Large intestine (tissue), 3 donors: ENCODE results near the gene ALAD. TPM values are rescaled to one million over a fixed set of nuclear protein-coding genes. Genes with fewer than 3 reads are reported as not detected.

Source experiments
- DNase-seq, 2 donors: peaks; one replicate each; pipeline versions ENCODE4 v3.0.0 to v3.0.0-alpha.2; 2013
- H3K27ac ChIP-seq: one replicate; pipeline ENCODE4 v1.5.1; 2013; ENCODE audit warnings: low read length
- H3K27me3 ChIP-seq: 2 replicates; pipeline ENCODE4 v1.6.1; 2013; ENCODE audit warnings: low read length; ENCODE audit not compliant: control insufficient read depth, insufficient read depth
- H3K36me3 ChIP-seq: 2 replicates; pipeline ENCODE4 v1.6.1; 2013; ENCODE audit warnings: low read length; ENCODE audit not compliant: control insufficient read depth, insufficient read depth
- H3K4me1 ChIP-seq: one replicate; pipeline ENCODE4 v1.6.1; 2013; ENCODE audit warnings: low read length; ENCODE audit not compliant: control insufficient read depth, insufficient read depth
- H3K4me3 ChIP-seq: one replicate; pipeline ENCODE4 v1.5.1; 2013; ENCODE audit warnings: low read length
- H3K9me3 ChIP-seq: one replicate; pipeline ENCODE4 v1.6.1; 2013; ENCODE audit warnings: mild to moderate bottlenecking, low read depth, low read length, moderate library complexity; ENCODE audit not compliant: control insufficient read depth
- WGBS: methylation state at CpG from one replicate; pipeline ENCODE4 v1.1.5; 2013; ENCODE audit warnings: low lambda C conversion rate; ENCODE audit not compliant: insufficient coverage; 5-methylcytosine and 5-hydroxymethylcytosine counted together
- polyA plus RNA-seq: library from polyadenylated mRNA; unstranded; fragments of 120-200 nt; gene quantifications from one replicate; pipeline ENCODE4 v1.2.1, GENCODE V29; 2013

Gene ALAD
- polyA plus RNA-seq, 1 donor, result 48.8 TPM

GRCh38 chr9:113364951-113365350 is 36.1 kb downstream of the ALAD start:
- H3K36me3 ChIP-seq, result no peaks in the 10 kb centered on the region
- WGBS, result no CpG with 5 or more reads among the region's 1 CpG

GRCh38 chr9:113363336-113363735 is 37.7 kb downstream of the ALAD start:
- Histone ChIP-seq H3K27ac (no peak overlapping the region), H3K4me1 (no peaks in the 10 kb centered on the region), H3K27me3 (no peaks in the 10 kb centered on the region), H3K36me3 (no peaks in the 10 kb centered on the region), H3K4me3 (no peak overlapping the region), H3K9me3 (no peaks in the 10 kb centered on the region)
- DNase-seq, result no peak
- WGBS, result 61% methylated on average over 3 of the region's 3 CpGs

More at GRCh38 chr9:113364951-113365350, 36.1 kb downstream of the ALAD start:
- no peaks in the 10 kb centered on the region for H3K4me1 ChIP-seq
- DNase-seq, result no peak
- H3K27ac ChIP-seq, result no peak overlapping the region
- no peaks in the 10 kb centered on the region for H3K27me3 ChIP-seq
- no peaks in the 10 kb centered on the region for H3K9me3 ChIP-seq
- H3K4me3 ChIP-seq, result no peak overlapping the region

- Histone ChIP-seq H3K4me1 (no peaks in the 10 kb centered on the region), H3K27ac (no peak overlapping the region), H3K36me3 (no peaks in the 10 kb centered on the region), H3K4me3 (no peak overlapping the region), H3K9me3 (no peaks in the 10 kb centered on the region), H3K27me3 (no peaks in the 10 kb centered on the region)
- DNase-seq, result no peak
- WGBS, result 100% methylated on average over 1 of the region's 7 CpGs
Observed at GRCh38 chr9:113361304-113362018, 39.6 kb downstream of the ALAD start.

DNA sequence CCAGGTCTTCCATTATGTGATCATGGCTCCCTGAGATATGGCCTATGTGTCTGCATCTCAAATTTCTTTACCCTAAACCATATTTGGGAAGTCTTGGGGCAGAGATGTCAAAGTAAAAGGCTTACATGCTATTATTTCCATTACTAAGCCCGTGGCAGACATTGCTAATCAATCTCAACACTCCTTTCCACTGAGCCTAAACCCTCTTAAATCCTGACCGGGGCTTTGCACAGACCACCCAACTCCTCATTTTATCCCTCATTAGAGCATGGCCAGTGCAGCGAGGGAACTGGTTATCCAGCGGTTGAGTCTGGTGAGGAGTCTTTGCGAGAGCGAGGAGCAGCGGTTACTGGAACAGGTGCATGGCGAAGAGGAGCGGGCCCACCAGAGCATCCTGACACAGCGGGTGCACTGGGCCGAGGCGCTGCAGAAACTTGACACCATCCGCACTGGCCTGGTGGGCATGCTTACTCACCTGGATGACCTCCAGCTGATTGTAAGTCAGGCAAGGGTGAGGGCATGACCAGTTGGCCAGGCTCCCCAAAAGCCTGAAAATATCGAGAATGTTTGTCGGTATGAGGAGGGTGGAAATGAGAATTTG is 40.7 kb downstream of the ALAD start:
- H3K27ac ChIP-seq, result no peak overlapping the region

DNA sequence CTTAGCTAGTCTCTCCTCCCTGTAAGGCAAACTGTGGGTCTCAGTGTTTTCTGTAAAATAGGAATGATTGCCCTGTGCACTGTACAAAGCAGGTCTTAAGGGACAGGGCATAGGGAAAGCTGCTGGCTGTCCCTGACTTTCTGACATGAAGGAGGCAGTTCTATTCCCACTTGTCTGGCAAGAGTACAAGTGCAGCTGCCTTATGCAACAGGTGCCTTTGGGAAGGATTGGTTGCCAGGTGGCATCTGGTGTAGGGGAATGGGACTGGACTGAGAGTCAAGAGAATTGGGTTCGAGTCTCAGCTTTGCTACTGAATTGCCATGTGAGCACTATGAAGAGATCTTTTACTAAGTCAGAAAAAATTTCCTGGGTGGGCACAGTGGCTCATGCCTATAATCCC is 41.7 kb downstream of the ALAD start:
- H3K27me3 ChIP-seq, result no peaks in the 10 kb centered on the region
- H3K4me1 ChIP-seq, result no peaks in the 10 kb centered on the region
- DNase-seq, result no peak
- no peak overlapping the region for H3K4me3 ChIP-seq
- WGBS, result no CpG with 5 or more reads among the region's 1 CpG
- H3K36me3 ChIP-seq, result no peaks in the 10 kb centered on the region
- no peaks in the 10 kb centered on the region for H3K9me3 ChIP-seq
- no peak overlapping the region for H3K27ac ChIP-seq

More for the DNA sequence above, 40.7 kb downstream of the ALAD start:
- Histone ChIP-seq H3K27me3 (no peaks in the 10 kb centered on the region), H3K4me3 (no peak overlapping the region), H3K9me3 (no peaks in the 10 kb centered on the region), H3K4me1 (no peaks in the 10 kb centered on the region), H3K36me3 (no peaks in the 10 kb centered on the region)
- no CpG with 5 or more reads among the region's 15 CpGs for WGBS
- no peak for DNase-seq

DNA sequence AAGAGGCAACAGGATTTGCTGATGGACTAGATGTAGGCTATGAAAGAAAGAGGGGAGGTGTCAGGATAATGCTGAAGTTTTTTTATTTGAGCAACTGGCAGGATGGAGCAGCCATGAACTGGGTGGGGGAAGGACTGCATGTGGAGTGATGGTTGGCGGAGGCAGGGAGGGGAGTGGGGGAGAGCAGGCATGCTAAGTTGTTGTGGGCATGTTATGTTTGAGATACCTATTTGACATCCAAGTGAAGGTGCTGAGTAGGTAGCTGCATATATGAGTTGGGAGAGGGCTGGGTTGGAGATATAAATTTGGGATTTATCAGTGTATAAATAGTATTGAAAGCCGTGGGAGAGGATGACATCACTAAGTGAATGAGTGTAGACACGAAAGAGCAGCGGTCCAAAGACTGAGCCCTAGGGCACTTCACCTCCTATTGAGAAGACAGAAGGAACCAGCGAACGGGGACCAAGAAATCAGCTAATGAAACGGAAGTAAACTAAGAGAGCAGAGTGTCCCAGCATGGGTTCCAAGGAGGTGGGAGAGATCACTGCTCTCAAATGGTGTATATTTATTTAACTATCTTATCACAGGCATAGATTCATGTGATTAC is 44.3 kb downstream of the ALAD start:
- H3K9me3 ChIP-seq, result no peaks in the 10 kb centered on the region
- no peak overlapping the region for H3K27ac ChIP-seq

DNA sequence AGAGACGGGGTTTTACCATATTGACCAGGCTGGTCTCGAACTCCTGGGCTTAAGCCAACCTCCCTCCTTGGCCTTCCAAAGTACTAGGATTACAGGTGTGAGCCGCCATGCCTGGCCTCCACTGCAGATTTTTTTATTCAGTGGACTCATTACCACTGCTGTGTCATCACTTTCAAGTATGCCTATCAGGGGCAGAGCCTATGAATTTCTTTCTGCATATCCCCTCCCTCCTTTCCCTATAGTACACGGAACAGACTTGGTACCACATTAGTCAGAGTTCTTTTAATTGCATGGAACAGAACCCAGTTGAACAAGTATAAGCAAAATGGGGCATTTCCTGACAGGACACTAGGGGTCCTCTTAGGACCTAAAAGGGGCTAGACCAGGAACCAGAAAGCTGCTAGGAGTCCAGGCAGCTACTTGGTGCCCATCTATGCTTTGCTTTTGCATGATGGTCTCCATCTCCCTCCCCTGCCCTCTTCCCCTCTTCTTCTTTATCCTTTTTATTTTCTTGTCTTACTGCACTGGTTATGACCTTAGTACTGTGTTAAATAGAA is 46.0 kb downstream of the ALAD start:
- Histone ChIP-seq H3K9me3 (no peaks in the 10 kb centered on the region), H3K4me1 (peaks cover 3% of the 10 kb centered on the region), H3K4me3 (no peak overlapping the region), H3K27me3 (peaks cover 12% of the 10 kb centered on the region), H3K36me3 (no peaks in the 10 kb centered on the region), H3K27ac (no peak overlapping the region)
- no CpG with 5 or more reads among the region's 4 CpGs for WGBS
- DNase-seq, result no peak

More for the DNA sequence above, 44.3 kb downstream of the ALAD start:
- Histone ChIP-seq H3K4me3 (no peak overlapping the region), H3K36me3 (no peaks in the 10 kb centered on the region), H3K4me1 (no peaks in the 10 kb centered on the region), H3K27me3 (no peaks in the 10 kb centered on the region)
- no peak for DNase-seq
- WGBS, result 100% methylated on average over 2 of the region's 7 CpGs

- Histone ChIP-seq H3K36me3 (no peaks in the 10 kb centered on the region), H3K4me3 (no peak overlapping the region), H3K27ac (no peak overlapping the region), H3K27me3 (peaks cover 21% of the 10 kb centered on the region), H3K4me1 (peaks cover 17% of the 10 kb centered on the region), H3K9me3 (no peaks in the 10 kb centered on the region)
- WGBS, result no CpG with 5 or more reads among the region's 1 CpG
- DNase-seq, result no peak
Observed at GRCh38 chr9:113352411-113352810, 48.7 kb downstream of the ALAD start.

- Histone ChIP-seq H3K4me3 (no peak overlapping the region), H3K36me3 (no peaks in the 10 kb centered on the region), H3K27me3 (peaks cover 21% of the 10 kb centered on the region), H3K9me3 (no peaks in the 10 kb centered on the region), H3K27ac (no peak overlapping the region), H3K4me1 (peaks cover 21% of the 10 kb centered on the region)
- 0% methylated on average over 1 of the region's 6 CpGs for WGBS
- no peak for DNase-seq
Observed at GRCh38 chr9:113352006-113352405, 49.1 kb downstream of the ALAD start.

DNA sequence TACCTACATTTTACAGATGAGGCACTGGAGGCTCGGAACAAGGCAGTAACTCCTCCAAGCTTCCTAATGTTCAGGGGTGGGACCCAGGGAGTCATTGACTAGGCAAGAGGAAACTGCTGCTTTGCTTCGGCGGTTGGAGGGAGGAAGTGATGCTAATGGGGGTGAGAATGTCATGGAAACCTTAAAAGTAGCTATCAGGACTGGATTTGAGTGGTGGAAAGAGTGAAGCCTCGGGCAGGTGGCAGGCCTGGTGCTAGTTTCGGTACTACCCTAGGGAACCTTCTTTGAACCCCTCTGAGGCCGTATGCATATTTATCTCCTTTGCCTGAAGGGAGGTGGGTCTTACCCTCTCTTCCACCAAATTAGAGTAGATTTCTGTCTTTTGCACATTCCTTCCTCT is 50.1 kb downstream of the ALAD start:
- no peak overlapping the region for H3K27ac ChIP-seq
- no peaks in the 10 kb centered on the region for H3K36me3 ChIP-seq
- 100% methylated on average over 1 of the region's 6 CpGs for WGBS
- no peaks in the 10 kb centered on the region for H3K9me3 ChIP-seq
- no peak for DNase-seq
- peaks cover 21% of the 10 kb centered on the region for H3K4me1 ChIP-seq
- no peak overlapping the region for H3K4me3 ChIP-seq
- peaks cover 21% of the 10 kb centered on the region for H3K27me3 ChIP-seq
